Tibial nerve (tissue), 4 donors: ENCODE results near the gene MROH2B. TPM values are rescaled to one million over a fixed set of nuclear protein-coding genes. Genes with fewer than 3 reads are reported as not detected.

Source experiments
- DNase-seq, 2 donors: peaks; one replicate each; pipeline ENCODE4 v3.0.0-alpha.2; 2019; ENCODE audit warnings: low spot score in 2 of 2
- H3K27ac ChIP-seq, 4 donors: fragments of 200-600 bp; sonication (generic) in 3 of 4; one replicate each; pipeline ENCODE4 v1.5.1; 2017 to 2019; ENCODE audit warnings: mild to moderate bottlenecking in 1 of 4
- H3K27me3 ChIP-seq, 2 donors: fragments of 200-600 bp; sonication (generic) in 1 of 2; one replicate each; pipeline versions ENCODE4 v1.5.1 to v1.6.0; 2017 to 2019
- H3K36me3 ChIP-seq, 3 donors: fragments of 200-600 bp; sonication (generic); one replicate each; pipeline ENCODE4 v1.5.1; 2018 to 2019
- H3K4me1 ChIP-seq, 4 donors: fragments of 200-600 bp; sonication (generic) in 3 of 4; one replicate each; pipeline ENCODE4 v1.5.1; 2017 to 2019
- H3K4me3 ChIP-seq, 4 donors: fragments of 200-600 bp; sonication (generic) in 3 of 4; one replicate each; pipeline ENCODE4 v1.5.1; 2017 to 2019; ENCODE audit warnings: mild to moderate bottlenecking in 1 of 4, moderate library complexity in 1 of 4
- H3K9me3 ChIP-seq, 4 donors: fragments of 200-600 bp; sonication (generic) in 3 of 4; one replicate each; pipeline ENCODE4 v1.5.1; 2017 to 2019
- CTCF ChIP-seq, 5 experiments: fragments of 200-600 bp in 3 of 5; fragments of 450-650 bp in 2 of 5; sonication (generic) in 3 of 5; IDR thresholded peaks; one replicate each; pipeline ENCODE4 v1.5.1; 2016 to 2019; ENCODE audit warnings: antibody characterized with exemption in 5 of 5, mild to moderate bottlenecking in 3 of 5, moderate library complexity in 2 of 5
- EP300 ChIP-seq, 2 donors: sonication (generic); formaldehyde crosslinking; IDR thresholded peaks; one replicate each; pipeline ENCODE4 v1.6.1; 2017; ENCODE audit warnings: antibody characterized with exemption in 2 of 2, mild to moderate bottlenecking in 1 of 2
- POLR2A ChIP-seq, 2 donors: fragments of 450-650 bp; IDR thresholded peaks; one replicate each; pipeline ENCODE4 v1.6.1; 2017; ENCODE audit warnings: antibody characterized with exemption in 2 of 2, mild to moderate bottlenecking in 2 of 2, moderate library complexity in 2 of 2
- WGBS, 2 donors: methylation state at CpG; one replicate each; pipeline ENCODE4 v1.1.5; 2018; 5-methylcytosine and 5-hydroxymethylcytosine counted together
- total RNA-seq, 4 donors: library from RNA; depleted of rRNA; stranded (reverse); fragments of >200 nt; gene quantifications; one replicate each; pipeline ENCODE4 v1.1.0, GENCODE V29; 2016

The MROH2B gene
- total RNA-seq, 4 donors from 2014 or later, result not detected

GRCh38 chr5:40973364-40974004 lies 97.7 kb downstream of the MROH2B start:
- no peaks in the 10 kb centered on the region for H3K27me3 ChIP-seq
- H3K4me1 ChIP-seq, result no peaks in the 10 kb centered on the region
- WGBS, 2 donors, result 70 to 73% methylated on average over 3 of the region's 3 CpGs
- no peaks in the 10 kb centered on the region for H3K9me3 ChIP-seq
- no peak overlapping the region for H3K4me3 ChIP-seq
- no peak for DNase-seq
- no peak overlapping the region for H3K27ac ChIP-seq
- no peaks in the 10 kb centered on the region for H3K36me3 ChIP-seq
- TF ChIP-seq POLR2A (IDR thresholded peaks at IDR 0.05), result no peak
- TF ChIP-seq CTCF (IDR thresholded peaks at IDR 0.05), result no peak
- no peak for TF ChIP-seq EP300 (IDR thresholded peaks at IDR 0.05)

- WGBS, 2 donors, result 93 to 94% methylated on average over 2 of the region's 2 CpGs
- no peak for DNase-seq
Observed at GRCh38 chr5:40972434-40972833, 98.7 kb downstream of the MROH2B start.

GRCh38 chr5:40962207-40962955 lies 108.8 kb downstream of the MROH2B start:
- no peak overlapping the region for H3K4me3 ChIP-seq
- TF ChIP-seq POLR2A (IDR thresholded peaks at IDR 0.05) (no peak), EP300 (IDR thresholded peaks at IDR 0.05) (no peak), CTCF (IDR thresholded peaks at IDR 0.05) (no peak)
- no peak overlapping the region for H3K27ac ChIP-seq
- no peak for DNase-seq
- 70 to 77% methylated on average over 4 of the region's 4 CpGs for WGBS, 2 donors
- peaks cover 0 to 23% (median 4%) of the 10 kb centered on the region in 4 donors for H3K9me3 ChIP-seq
- no peaks in the 10 kb centered on the region for H3K27me3 ChIP-seq
- no peaks in the 10 kb centered on the region for H3K4me1 ChIP-seq
- H3K36me3 ChIP-seq, result peaks cover 0 to 25% (median 0%) of the 10 kb centered on the region in 3 donors

More at GRCh38 chr5:40972434-40972833, 98.7 kb downstream of the MROH2B start:
- no peak overlapping the region for H3K4me3 ChIP-seq
- no peak overlapping the region for H3K27ac ChIP-seq
- TF ChIP-seq CTCF (IDR thresholded peaks at IDR 0.05) (no peak), POLR2A (IDR thresholded peaks at IDR 0.05) (no peak), EP300 (IDR thresholded peaks at IDR 0.05) (no peak)
- H3K27me3 ChIP-seq, result no peaks in the 10 kb centered on the region
- no peaks in the 10 kb centered on the region for H3K4me1 ChIP-seq
- peaks cover 0 to 2% (median 0%) of the 10 kb centered on the region in 3 donors for H3K36me3 ChIP-seq
- H3K9me3 ChIP-seq, result peaks cover 0 to 9% (median 0%) of the 10 kb centered on the region in 4 donors

GRCh38 chr5:40960037-40960436 lies 111.1 kb downstream of the MROH2B start:
- no peaks in the 10 kb centered on the region for H3K27me3 ChIP-seq
- no peak overlapping the region for H3K27ac ChIP-seq
- 86 to 93% methylated on average over 1 of the region's 1 CpG for WGBS, 2 donors
- TF ChIP-seq EP300 (IDR thresholded peaks at IDR 0.05) (no peak), POLR2A (IDR thresholded peaks at IDR 0.05) (no peak), CTCF (IDR thresholded peaks at IDR 0.05) (no peak)
- H3K36me3 ChIP-seq, result peaks cover 0 to 19% (median 0%) of the 10 kb centered on the region in 3 donors
- DNase-seq, result no peak
- H3K9me3 ChIP-seq, result peaks cover 0 to 16% (median 4%) of the 10 kb centered on the region in 4 donors
- no peak overlapping the region for H3K4me3 ChIP-seq
- no peaks in the 10 kb centered on the region for H3K4me1 ChIP-seq

GRCh38 chr5:40958811-40959210 lies 112.3 kb downstream of the MROH2B start:
- H3K9me3 ChIP-seq, result peaks cover 0 to 16% (median 4%) of the 10 kb centered on the region in 4 donors
- no peak for TF ChIP-seq EP300 (IDR thresholded peaks at IDR 0.05)
- TF ChIP-seq POLR2A (IDR thresholded peaks at IDR 0.05), result no peak
- no peak for TF ChIP-seq CTCF (IDR thresholded peaks at IDR 0.05)
- H3K27ac ChIP-seq, result no peak overlapping the region
- no peaks in the 10 kb centered on the region for H3K4me1 ChIP-seq
- 47 to 57% methylated on average over 5 of the region's 5 CpGs for WGBS, 2 donors
- H3K36me3 ChIP-seq, result peaks cover 0 to 19% (median 0%) of the 10 kb centered on the region in 3 donors
- no peaks in the 10 kb centered on the region for H3K27me3 ChIP-seq
- H3K4me3 ChIP-seq, result no peak overlapping the region
- DNase-seq, result no peak
